Mucosa of stomach (tissue), 1 donor: ENCODE results near the gene FHDC1.
A peak's percentile ranks its signal among the peaks of the same experiment; 100 is the strongest.
"Not testable (repeated sequence)": the region's sequence is repeated elsewhere in the genome, so short reads cannot be mapped to it uniquely, and the experiment has no call there.

Experiments
- H3K27me3 ChIP-seq: one replicate; pipeline ENCODE4 v1.7.0; 2013; ENCODE audit warnings: mild to moderate bottlenecking, low read length; ENCODE audit not compliant: control insufficient read depth, insufficient read depth
- H3K36me3 ChIP-seq: one replicate; pipeline ENCODE4 v1.7.0; 2013; ENCODE audit warnings: low read length; ENCODE audit not compliant: control insufficient read depth, insufficient read depth
- H3K4me1 ChIP-seq: one replicate; pipeline ENCODE4 v1.7.0; 2013; ENCODE audit warnings: mild to moderate bottlenecking, low read length; ENCODE audit not compliant: control insufficient read depth, insufficient read depth
- H3K4me3 ChIP-seq: one replicate; pipeline ENCODE4 v1.7.0; 2013; ENCODE audit warnings: low read length
- H3K9ac ChIP-seq: one replicate; pipeline ENCODE4 v1.7.0; 2013; ENCODE audit warnings: mild to moderate bottlenecking, low read length, moderate library complexity
- H3K9me3 ChIP-seq: one replicate; pipeline ENCODE4 v1.7.0; 2013; ENCODE audit warnings: mild to moderate bottlenecking, low read length, moderate library complexity; ENCODE audit not compliant: control insufficient read depth
- donor health status: Pancreatic carcinoma.

The FHDC1 gene

GRCh38 chr4:152935631-152936445 is at the start of gene FHDC1:
TSS of gene FHDC1 (plus strand) at chr4:152936323. CDS start at chr4:152943058, 6,735 bp downstream.
- H3K4me1 ChIP-seq: peaks cover 31% of the 10 kb centered on the region
- no peaks in the 10 kb centered on the region for H3K36me3 ChIP-seq
- peak within 1 kb of the TSS; percentile 83 for H3K9ac ChIP-seq
- no peaks in the 10 kb centered on the region for H3K27me3 ChIP-seq
- peak within 1 kb of the TSS; percentile 61 for H3K4me3 ChIP-seq
- H3K9me3 ChIP-seq: no peaks in the 10 kb centered on the region

- Histone ChIP-seq H3K4me3 (no peak overlapping the region), H3K36me3 (no peaks in the 10 kb centered on the region), H3K4me1 (no peaks in the 10 kb centered on the region), H3K9me3 (no peaks in the 10 kb centered on the region), H3K9ac (no peak overlapping the region), H3K27me3 (no peaks in the 10 kb centered on the region)
Measured at GRCh38 chr4:152887981-152888380, 48.1 kb upstream of the FHDC1 start.

- Histone ChIP-seq H3K27me3 (no peaks in the 10 kb centered on the region), H3K9me3 (no peaks in the 10 kb centered on the region), H3K36me3 (no peaks in the 10 kb centered on the region), H3K4me3 (no peak overlapping the region), H3K4me1 (no peaks in the 10 kb centered on the region), H3K9ac (no peak overlapping the region)
Measured at GRCh38 chr4:152892974-152893373, 43.1 kb upstream of the FHDC1 start.

- Histone ChIP-seq H3K27me3 (no peaks in the 10 kb centered on the region), H3K4me3 (no peak overlapping the region), H3K9me3 (no peaks in the 10 kb centered on the region), H3K9ac (no peak overlapping the region), H3K36me3 (no peaks in the 10 kb centered on the region), H3K4me1 (no peaks in the 10 kb centered on the region)
Measured at GRCh38 chr4:152894673-152895072, 41.5 kb upstream of the FHDC1 start.

GRCh38 chr4:152896811-152897210 is 39.3 kb upstream of the FHDC1 start:
- H3K9me3 ChIP-seq: no peaks in the 10 kb centered on the region
- H3K36me3 ChIP-seq: no peaks in the 10 kb centered on the region
- no peaks in the 10 kb centered on the region for H3K27me3 ChIP-seq
- H3K4me1 ChIP-seq: no peaks in the 10 kb centered on the region
- no peak overlapping the region for H3K9ac ChIP-seq
- H3K4me3 ChIP-seq: no peak overlapping the region

- H3K4me1 ChIP-seq, H3K27me3 ChIP-seq, H3K9ac ChIP-seq, H3K9me3 ChIP-seq, H3K4me3 ChIP-seq, H3K36me3 ChIP-seq: not testable (repeated sequence)
Measured at GRCh38 chr4:152898133-152898532, 38.0 kb upstream of the FHDC1 start.

- no peaks in the 10 kb centered on the region for H3K27me3 ChIP-seq
- H3K36me3 ChIP-seq: no peaks in the 10 kb centered on the region
- no peak overlapping the region for H3K4me3 ChIP-seq
- H3K4me1 ChIP-seq: no peaks in the 10 kb centered on the region
- H3K9me3 ChIP-seq: no peaks in the 10 kb centered on the region
- no peak overlapping the region for H3K9ac ChIP-seq
Measured at GRCh38 chr4:152898606-152899005, 37.5 kb upstream of the FHDC1 start.

GRCh38 chr4:152900395-152900794 is 35.7 kb upstream of the FHDC1 start:
- no peak overlapping the region for H3K4me3 ChIP-seq
- H3K36me3 ChIP-seq: no peaks in the 10 kb centered on the region
- H3K4me1 ChIP-seq: no peaks in the 10 kb centered on the region
- H3K9me3 ChIP-seq: no peaks in the 10 kb centered on the region
- H3K27me3 ChIP-seq: no peaks in the 10 kb centered on the region
- no peak overlapping the region for H3K9ac ChIP-seq

- Histone ChIP-seq H3K9me3 (no peaks in the 10 kb centered on the region), H3K9ac (no peak overlapping the region), H3K4me3 (no peak overlapping the region), H3K4me1 (no peaks in the 10 kb centered on the region), H3K36me3 (no peaks in the 10 kb centered on the region), H3K27me3 (no peaks in the 10 kb centered on the region)
Measured at GRCh38 chr4:152901205-152901604, 34.9 kb upstream of the FHDC1 start.

- H3K27me3 ChIP-seq: no peaks in the 10 kb centered on the region
- H3K36me3 ChIP-seq: no peaks in the 10 kb centered on the region
- no peaks in the 10 kb centered on the region for H3K9me3 ChIP-seq
- no peak overlapping the region for H3K4me3 ChIP-seq
- H3K4me1 ChIP-seq: no peaks in the 10 kb centered on the region
- no peak overlapping the region for H3K9ac ChIP-seq
Measured at GRCh38 chr4:152903658-152904057, 32.5 kb upstream of the FHDC1 start.

- Histone ChIP-seq H3K4me1 (no peaks in the 10 kb centered on the region), H3K4me3 (no peak overlapping the region), H3K36me3 (no peaks in the 10 kb centered on the region), H3K9me3 (no peaks in the 10 kb centered on the region), H3K27me3 (no peaks in the 10 kb centered on the region), H3K9ac (no peak overlapping the region)
Measured at GRCh38 chr4:152909901-152910300, 26.2 kb upstream of the FHDC1 start.

GRCh38 chr4:152910521-152910920 is 25.6 kb upstream of the FHDC1 start:
- no peak overlapping the region for H3K9ac ChIP-seq
- no peaks in the 10 kb centered on the region for H3K27me3 ChIP-seq
- H3K9me3 ChIP-seq: no peaks in the 10 kb centered on the region
- no peaks in the 10 kb centered on the region for H3K36me3 ChIP-seq
- H3K4me1 ChIP-seq: no peaks in the 10 kb centered on the region
- H3K4me3 ChIP-seq: no peak overlapping the region
